CMK (cell line): ENCODE data around the gene SRPK2.
"Not testable (repeated sequence)": the region's sequence is repeated elsewhere in the genome, so short reads cannot be mapped to it uniquely, and the experiment has no call there.

ENCODE experiments used
- DNase-seq: peaks from one replicate; pipeline ENCODE4 v3.0.0-alpha.2; 2010; ENCODE audit warnings: low read depth

The SRPK2 gene

DNA sequence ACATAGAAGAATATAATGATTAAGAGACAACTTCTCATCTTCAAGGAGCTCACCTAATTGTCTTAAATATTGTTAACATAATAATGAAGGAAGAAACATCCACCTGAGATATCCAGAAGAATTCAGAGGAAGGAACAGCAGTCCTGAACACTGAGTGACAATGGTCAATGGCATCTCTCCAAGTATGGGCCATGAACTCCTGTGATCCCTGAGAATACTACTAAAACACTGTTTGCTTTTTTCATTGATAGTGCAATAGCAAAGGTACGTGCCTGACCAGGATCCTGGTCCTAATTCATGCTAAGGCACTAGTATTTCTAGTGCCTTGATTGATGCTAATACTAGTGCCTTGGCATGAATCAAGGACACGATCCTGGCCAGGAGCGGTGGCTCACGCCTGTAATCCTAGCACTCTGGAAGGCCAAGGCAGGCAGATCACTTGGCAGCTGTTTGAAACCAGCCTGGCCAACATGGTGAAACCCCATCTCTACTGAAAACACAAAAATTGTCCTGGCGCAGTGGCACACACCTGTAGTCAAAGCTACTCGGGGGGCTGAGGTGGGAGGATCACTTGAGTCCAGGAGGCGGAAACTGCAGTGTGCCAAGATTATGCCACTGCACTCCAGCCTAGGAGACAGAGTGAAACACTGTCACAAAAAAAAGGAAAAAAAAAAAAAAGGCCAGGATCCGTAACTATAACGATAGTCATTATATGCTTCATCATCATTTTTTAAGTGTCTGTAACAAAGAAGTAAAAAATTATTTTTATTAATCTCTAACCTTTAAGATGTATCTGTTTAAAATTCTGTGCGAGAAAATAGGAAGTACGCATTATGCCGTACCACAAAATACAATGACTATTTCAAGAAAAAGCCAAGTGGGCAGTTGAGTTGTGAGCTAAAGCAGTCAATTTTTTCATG lies 49.1 kb downstream of the SRPK2 start:
- DNase-seq: no peak

DNA sequence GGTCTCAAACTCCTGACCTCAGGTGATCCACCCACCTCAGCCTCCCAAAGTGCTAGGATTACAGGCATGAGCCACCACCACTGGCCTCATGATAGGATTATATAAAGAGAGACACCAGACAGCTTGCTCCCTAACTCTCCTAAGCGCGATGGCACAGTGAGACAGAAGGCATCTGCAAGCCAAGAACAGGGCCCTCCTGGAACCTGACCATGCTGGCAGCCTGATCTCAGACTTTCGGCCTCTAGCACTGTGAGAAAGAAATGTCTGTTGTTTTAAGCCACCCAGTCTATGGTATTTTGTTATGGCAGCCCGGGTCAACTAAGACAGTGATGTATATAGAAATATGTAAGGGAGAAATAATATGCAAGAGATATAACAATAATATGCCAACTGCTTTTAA lies 51.2 kb downstream of the SRPK2 start:
- DNase-seq: no peak

- DNase-seq: no peak
These were observed 52.7 kb downstream of the SRPK2 start for GRCh38 chr7:105336009-105336408.

DNA sequence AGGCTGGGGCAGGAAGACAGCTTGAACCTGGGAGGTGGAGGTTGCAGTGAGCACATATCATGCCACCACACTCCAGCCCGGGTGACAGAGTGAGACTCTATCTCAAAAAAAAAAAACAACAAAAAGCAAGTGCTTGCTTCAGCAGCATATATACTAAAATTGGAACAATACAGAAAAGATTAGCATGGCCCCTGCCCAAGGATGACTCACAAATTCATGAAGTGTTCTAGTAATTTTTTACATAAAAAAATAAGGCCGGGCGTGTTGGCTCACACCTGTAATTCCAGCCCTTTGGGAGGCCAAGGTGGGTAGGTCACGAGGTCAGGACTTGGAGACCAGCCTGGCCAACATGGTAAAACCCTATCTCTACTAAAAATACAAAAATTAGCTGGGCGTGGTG lies 56.1 kb downstream of the SRPK2 start:
- DNase-seq: not testable (repeated sequence)

- DNase-seq: no peak
These were observed 58.2 kb downstream of the SRPK2 start for GRCh38 chr7:105330526-105330925.

- DNase-seq: no peak
These were observed 61.5 kb downstream of the SRPK2 start for GRCh38 chr7:105327201-105327600.

DNA sequence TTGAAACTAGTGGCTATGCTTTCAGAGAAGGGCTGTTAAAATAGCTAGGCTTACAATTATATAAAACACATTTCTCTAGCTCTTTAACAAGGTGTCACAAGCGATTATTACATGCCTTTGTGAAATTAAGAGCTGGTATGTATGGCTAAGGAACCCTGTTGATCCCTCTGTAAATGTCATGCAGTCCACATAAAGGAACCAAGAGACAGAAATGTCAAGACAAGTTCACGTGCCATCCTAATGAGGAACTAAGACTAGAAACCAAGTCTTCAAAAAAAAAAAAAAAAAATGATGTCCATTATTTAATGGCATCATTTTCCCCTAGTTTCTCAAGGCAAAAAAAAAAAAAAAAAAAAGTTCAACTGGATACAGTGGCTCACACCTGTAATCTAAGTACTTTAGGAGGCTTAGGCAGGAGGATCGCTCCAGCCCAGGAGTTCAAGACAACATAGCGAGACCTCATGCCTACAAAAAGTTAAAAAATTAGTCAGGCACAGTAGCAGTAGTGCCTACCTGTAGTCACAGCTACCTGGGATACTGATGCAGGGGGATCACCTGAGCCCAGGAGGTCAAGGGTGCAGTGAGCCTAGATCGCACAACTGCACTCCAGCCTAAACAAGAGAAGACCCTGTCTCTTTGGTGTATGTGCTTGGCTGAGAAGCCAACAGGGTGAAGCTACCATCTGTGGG lies 63.4 kb downstream of the SRPK2 start:
- DNase-seq: no peak

GRCh38 chr7:105324606-105325005 lies 64.1 kb downstream of the SRPK2 start:
- DNase-seq: not testable (repeated sequence)

DNA sequence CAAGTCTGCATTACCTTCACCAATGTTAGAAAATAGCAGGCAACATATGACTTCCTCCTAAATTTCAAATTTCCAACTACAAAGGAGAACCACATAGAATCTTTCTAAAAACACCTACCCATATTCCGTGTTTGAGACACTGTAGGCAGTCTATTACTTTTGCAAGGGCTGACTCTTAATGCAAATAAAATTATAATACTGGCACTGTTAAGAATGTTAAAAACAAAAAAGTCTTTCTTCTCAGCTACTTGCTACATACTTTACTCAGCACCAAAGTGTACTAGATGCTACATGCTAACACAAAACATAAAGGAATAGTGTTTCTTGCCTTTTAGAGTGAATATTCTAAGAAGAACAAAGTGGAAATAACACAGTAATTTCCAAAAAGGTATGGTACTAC lies 65.4 kb downstream of the SRPK2 start:
- no peak for DNase-seq

GRCh38 chr7:105322655-105323277 lies 66.0 kb downstream of the SRPK2 start:
- DNase-seq: no peak

DNA sequence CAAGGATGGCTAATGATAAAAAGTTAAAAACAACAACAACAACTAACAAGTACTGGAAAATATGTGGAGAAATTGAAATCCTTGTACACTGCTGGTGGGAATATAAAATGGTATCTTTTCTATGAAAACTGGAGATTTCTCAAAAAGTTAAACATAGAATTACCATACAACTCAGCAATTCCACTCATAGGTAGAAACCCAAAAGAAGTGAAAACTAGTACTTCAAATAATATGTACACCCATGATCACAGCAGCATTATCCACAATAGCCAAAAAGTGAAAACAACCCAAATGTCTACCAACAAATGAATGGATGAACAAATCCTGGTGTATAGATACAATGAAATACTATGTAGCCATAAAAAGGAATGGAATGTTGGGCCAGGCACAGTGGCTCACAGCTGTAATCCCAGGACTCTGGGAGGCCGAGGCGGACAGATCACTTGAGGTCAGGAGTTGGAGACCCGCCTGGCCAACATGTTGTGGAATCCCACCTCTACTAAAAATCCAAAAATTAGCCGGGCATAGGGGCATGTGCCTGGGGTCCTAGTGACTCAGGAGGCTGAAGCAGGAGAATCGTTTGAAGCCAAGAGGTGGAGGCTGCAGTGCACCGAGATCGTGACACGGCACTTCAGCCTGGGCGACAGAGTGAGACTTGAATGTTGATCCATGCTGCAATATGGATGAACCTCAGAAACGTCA lies 66.8 kb downstream of the SRPK2 start:
- no peak for DNase-seq

GRCh38 chr7:105320896-105321295 lies 67.8 kb downstream of the SRPK2 start:
- no peak for DNase-seq

DNA sequence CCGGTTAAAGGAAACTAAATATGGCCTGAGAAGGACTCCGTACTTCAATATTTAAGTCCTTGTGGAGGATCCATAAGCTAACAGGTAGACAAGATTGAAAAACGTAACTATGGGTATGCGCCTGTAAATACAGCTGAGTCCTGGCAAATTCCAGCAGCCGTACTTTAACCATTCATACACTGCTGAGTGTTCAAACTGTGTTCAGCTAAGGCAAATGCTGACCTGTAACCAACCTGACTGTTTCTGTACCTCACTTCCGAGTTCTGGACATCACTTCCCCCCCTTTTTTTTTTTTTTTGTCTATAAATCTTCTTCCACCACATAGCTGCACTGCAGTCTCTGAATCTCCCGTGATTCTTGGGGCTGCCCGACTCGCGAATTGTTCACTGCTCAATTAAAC lies 69.1 kb downstream of the SRPK2 start:
- no peak for DNase-seq

- no peak for DNase-seq
These were observed 72.0 kb downstream of the SRPK2 start for GRCh38 chr7:105316578-105317344.

DNA sequence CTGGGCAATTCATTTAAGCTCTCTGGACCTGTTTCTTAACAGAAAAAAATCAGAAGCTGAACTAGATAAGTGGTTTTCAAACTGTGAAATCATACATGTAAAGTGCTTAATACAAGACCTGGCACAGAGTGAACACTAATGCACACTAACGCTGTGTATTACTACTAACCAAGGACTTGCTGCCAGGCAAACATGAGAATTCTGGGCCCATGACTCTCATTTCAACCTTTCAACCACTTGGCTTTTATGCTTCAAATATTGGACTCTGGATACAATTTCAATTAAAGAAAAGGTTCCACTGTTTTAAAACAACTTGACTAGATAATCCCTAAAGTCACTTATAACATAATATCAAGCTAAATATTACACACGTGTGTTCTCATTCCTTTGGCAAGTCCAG lies 73.4 kb downstream of the SRPK2 start:
- no peak for DNase-seq

- DNase-seq: peak; percentile 1
These were observed 79.2 kb downstream of the SRPK2 start for GRCh38 chr7:105309235-105310169.

GRCh38 chr7:105307163-105307672 lies 81.5 kb downstream of the SRPK2 start:
- DNase-seq: no peak

GRCh38 chr7:105306298-105306748 lies 82.4 kb downstream of the SRPK2 start:
- DNase-seq: no peak

DNA sequence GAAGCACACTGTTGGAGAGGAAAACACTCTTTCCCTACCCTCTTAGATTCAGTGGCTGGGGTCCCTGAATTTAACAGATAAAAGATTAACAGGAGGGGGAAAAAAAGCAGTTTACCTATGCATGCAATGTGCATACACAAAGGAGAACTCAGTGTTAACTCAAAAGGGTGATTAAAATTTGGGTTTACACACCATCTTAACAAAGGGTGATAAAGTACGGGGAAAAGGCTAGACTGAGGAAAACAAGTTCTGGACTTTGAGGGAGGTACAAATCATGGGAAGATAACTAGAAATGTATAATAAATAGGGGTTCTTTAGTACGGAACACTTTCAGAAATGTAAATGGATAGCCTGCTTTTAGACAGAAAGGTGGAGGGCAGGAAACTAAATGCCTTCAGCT lies 83.1 kb downstream of the SRPK2 start:
- DNase-seq: no peak
